WTC11 (cell line): ENCODE results near the gene PIK3R2.

ENCODE experiments used
- AFF4 ChIP-seq: sonication (generic); formaldehyde crosslinking; IDR thresholded peaks from 2 replicates; pipeline ENCODE4 v1.8.1; 2023; ENCODE audit warnings: mild to moderate bottlenecking, missing genetic modification reagents, borderline replicate concordance
- E2F1 ChIP-seq: sonication (generic); formaldehyde crosslinking; IDR thresholded peaks from 2 replicates; pipeline ENCODE4 v1.8.0; 2022; ENCODE audit warnings: mild to moderate bottlenecking, missing genetic modification reagents
- FOXP1 ChIP-seq: sonication (generic); formaldehyde crosslinking; IDR thresholded peaks from 2 replicates; pipeline ENCODE4 v1.8.0; 2022; ENCODE audit warnings: missing genetic modification reagents, mild to moderate bottlenecking, moderate library complexity, borderline replicate concordance
- NR2C2 ChIP-seq: sonication (generic); formaldehyde crosslinking; IDR thresholded peaks from 2 replicates; pipeline ENCODE4 v1.8.0; 2022; ENCODE audit warnings: mild to moderate bottlenecking, missing genetic modification reagents
- TCF7 ChIP-seq: sonication (generic); formaldehyde crosslinking; IDR thresholded peaks from 2 replicates; pipeline ENCODE4 v1.8.0; 2022; ENCODE audit warnings: mild to moderate bottlenecking, low read depth, missing genetic modification reagents, moderate library complexity
- ZBTB43 ChIP-seq: sonication (generic); formaldehyde crosslinking; IDR thresholded peaks from 2 replicates; pipeline ENCODE4 v1.8.1; 2023; ENCODE audit warnings: mild to moderate bottlenecking, missing genetic modification reagents
- ZNF512 ChIP-seq: sonication (generic); formaldehyde crosslinking; IDR thresholded peaks from 2 replicates; pipeline ENCODE4 v1.8.1; 2022; ENCODE audit warnings: missing genetic modification reagents, borderline replicate concordance

- no peak for TF ChIP-seq E2F1 (CRISPR knock-in tag)
- TF ChIP-seq AFF4 (CRISPR knock-in tag), result no peak
- TF ChIP-seq NR2C2 (CRISPR knock-in tag), result no peak
- TF ChIP-seq TCF7 (CRISPR knock-in tag), result no peak
- no peak for TF ChIP-seq ZBTB43 (CRISPR knock-in tag)
- TF ChIP-seq ZNF512 (CRISPR knock-in tag), result no peak
- TF ChIP-seq FOXP1, result no peak
These were observed 3.4 kb upstream of the PIK3R2 start for GRCh38 chr19:18149596-18149975.
